Nephron progenitor cell (in vitro differentiated cells): ENCODE data around the gene ANXA7.
A peak's percentile ranks its signal among the peaks of the same experiment; 100 is the strongest.

ENCODE experiments used
- DNase-seq: peaks from one replicate; pipeline ENCODE4 v3.0.0; 2021
- H3K27ac Mint-ChIP-seq: 2 replicates; pipeline ENCODE4 v1.8.0; 2021; ENCODE audit warnings: mild to moderate bottlenecking, moderate library complexity, mixed read lengths
- H3K27me3 Mint-ChIP-seq: 2 replicates; pipeline ENCODE4 v1.8.0; 2021; ENCODE audit warnings: mild to moderate bottlenecking, low read depth, mixed read lengths; ENCODE audit not compliant: poor library complexity
- H3K36me3 Mint-ChIP-seq: 2 replicates; pipeline ENCODE4 v1.8.0; 2021; ENCODE audit warnings: low read depth, mixed read lengths
- H3K4me1 Mint-ChIP-seq: 2 replicates; pipeline ENCODE4 v1.8.0; 2021; ENCODE audit warnings: mixed read lengths
- H3K4me3 Mint-ChIP-seq: 2 replicates; pipeline ENCODE4 v1.8.0; 2021; ENCODE audit warnings: mild to moderate bottlenecking, moderate library complexity, mixed read lengths
- H3K9me3 Mint-ChIP-seq: 2 replicates; pipeline ENCODE4 v1.8.0; 2021; ENCODE audit warnings: mild to moderate bottlenecking, moderate library complexity, mixed read lengths
- CTCF ChIP-seq: fragments of 200-600 bp; sonication (generic); IDR thresholded peaks from 2 replicates; pipeline ENCODE4 v1.5.0; 2021; ENCODE audit warnings: antibody characterized with exemption

The ANXA7 gene

DNA sequence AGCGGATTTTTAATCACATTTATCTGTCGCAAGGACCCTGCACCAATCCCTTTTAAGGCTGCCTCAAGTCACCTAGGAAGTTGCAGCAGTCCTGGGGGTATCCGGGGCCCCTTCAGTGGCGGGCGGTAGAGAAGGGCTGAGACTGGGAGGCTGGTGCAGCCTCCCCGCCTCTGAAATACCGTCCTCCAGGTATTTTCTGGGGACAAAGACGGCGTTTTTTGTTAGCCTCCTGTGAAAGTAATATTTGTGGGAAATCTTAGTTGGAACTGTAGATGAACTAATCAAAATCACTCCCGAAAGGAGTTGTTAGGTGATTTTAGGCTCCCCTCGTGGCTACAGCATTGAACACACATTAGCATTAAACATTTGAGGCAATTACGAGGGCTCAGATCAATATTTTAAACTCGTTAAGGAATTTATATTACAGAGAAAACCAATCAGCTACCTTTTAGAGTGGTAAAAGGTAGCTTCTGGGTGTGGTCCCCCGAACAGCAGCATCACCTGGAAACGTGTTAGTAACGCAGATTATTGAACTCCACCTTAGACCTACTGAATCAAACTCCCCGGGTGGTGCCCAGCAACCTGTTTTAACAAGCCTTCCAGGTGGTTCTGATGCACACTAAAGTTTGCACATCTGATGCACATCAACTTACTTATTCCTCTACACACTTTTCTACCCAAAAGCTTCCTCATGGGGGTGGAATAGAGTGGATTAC, 530 bp upstream of the ANXA7 start:
- Mint-ChIP-seq H3K4me3 (peak overlapping the region; percentile 93), H3K4me1 (peaks cover 22% of the 10 kb centered on the region), H3K27ac (no peak overlapping the region), H3K9me3 (no peaks in the 10 kb centered on the region), H3K36me3 (no peaks in the 10 kb centered on the region), H3K27me3 (peaks cover 17% of the 10 kb centered on the region)
- no peak for TF ChIP-seq CTCF
- DNase-seq = no peak

DNA sequence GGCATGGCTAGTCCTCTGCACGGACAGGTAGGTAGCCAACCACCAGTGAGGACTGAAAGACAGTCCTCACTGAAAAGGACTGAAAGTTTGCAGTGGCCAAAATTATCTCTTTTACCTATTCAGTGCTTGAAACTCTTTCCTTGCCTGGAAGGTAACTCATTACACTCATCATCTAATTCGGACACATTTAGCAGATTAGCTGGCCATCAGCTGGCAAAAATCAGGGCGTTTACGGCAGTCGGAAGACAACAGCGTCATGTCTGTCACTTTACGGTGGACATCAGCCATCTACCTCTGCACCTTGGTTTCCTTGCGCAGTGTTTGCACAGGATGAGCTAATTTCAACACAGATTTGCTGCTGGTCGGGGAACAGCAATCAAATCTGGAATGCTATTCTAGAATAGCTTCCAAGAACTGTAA, 740 bp downstream of the ANXA7 start:
- no peaks in the 10 kb centered on the region for H3K9me3 Mint-ChIP-seq
- peak overlapping the region; percentile 93 for H3K4me3 Mint-ChIP-seq
- no peak for TF ChIP-seq CTCF
- peak overlapping the region; percentile 75 for H3K27ac Mint-ChIP-seq
- DNase-seq = peak; percentile 26
- peaks cover 17% of the 10 kb centered on the region for H3K27me3 Mint-ChIP-seq
- peaks cover under 1% of the 10 kb centered on the region for H3K36me3 Mint-ChIP-seq
- peaks cover 24% of the 10 kb centered on the region for H3K4me1 Mint-ChIP-seq

DNA sequence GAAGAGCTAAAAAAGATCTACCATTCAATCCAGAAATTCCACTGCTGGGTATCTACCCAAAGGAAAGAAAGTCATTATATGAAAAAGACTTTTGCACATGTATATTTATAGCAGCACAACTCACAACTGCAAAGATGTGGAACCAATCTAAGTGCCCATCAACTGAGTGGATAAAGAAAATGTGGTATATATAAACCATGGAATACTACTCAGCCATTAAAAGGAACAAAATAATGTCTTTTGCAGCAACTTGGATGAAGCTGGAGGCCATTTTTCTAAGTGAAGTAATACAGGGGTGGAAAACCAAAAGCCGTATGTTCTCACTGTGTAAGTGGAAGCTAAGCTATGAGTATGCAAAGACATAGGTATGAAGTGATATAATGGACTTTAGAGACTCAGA, 3.0 kb downstream of the ANXA7 start:
- Mint-ChIP-seq H3K27me3 (peaks cover 17% of the 10 kb centered on the region), H3K4me3 (no peak overlapping the region), H3K9me3 (no peaks in the 10 kb centered on the region), H3K4me1 (peaks cover 31% of the 10 kb centered on the region), H3K27ac (no peak overlapping the region), H3K36me3 (peaks cover 8% of the 10 kb centered on the region)
- no peak for TF ChIP-seq CTCF
- DNase-seq = no peak

- Mint-ChIP-seq H3K36me3 (peaks cover 8% of the 10 kb centered on the region), H3K9me3 (no peaks in the 10 kb centered on the region), H3K4me1 (peaks cover 18% of the 10 kb centered on the region), H3K4me3 (no peak overlapping the region), H3K27me3 (peaks cover under 1% of the 10 kb centered on the region), H3K27ac (no peak overlapping the region)
- TF ChIP-seq CTCF = no peak
- no peak for DNase-seq
These were observed 4.8 kb downstream of the ANXA7 start for GRCh38 chr10:73408978-73409521.

DNA sequence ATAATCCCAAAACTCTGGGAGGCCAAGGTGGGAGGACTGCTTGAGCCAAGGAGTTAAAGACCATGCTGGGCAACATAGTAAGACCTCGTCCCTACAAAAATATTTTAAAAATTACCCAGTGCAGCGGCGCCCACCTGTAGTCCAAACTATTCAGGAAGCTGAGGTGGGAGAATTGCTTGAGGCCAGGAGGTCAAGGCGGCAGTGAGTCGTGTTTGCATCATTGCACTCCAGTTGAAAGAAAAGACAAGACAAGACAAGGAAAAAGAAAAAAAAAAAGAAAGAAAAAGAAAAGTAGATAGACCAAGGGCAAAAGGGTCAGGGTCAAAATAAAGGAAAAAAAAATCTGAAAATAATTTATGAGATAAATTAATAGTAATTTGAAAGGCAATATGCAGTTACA, 5.8 kb downstream of the ANXA7 start:
- H3K36me3 Mint-ChIP-seq = peaks cover 8% of the 10 kb centered on the region
- peaks cover 15% of the 10 kb centered on the region for H3K4me1 Mint-ChIP-seq
- no peaks in the 10 kb centered on the region for H3K27me3 Mint-ChIP-seq
- H3K4me3 Mint-ChIP-seq = no peak overlapping the region
- no peaks in the 10 kb centered on the region for H3K9me3 Mint-ChIP-seq
- no peak for DNase-seq
- H3K27ac Mint-ChIP-seq = no peak overlapping the region
- no peak for TF ChIP-seq CTCF

GRCh38 chr10:73407495-73407894, 6.4 kb downstream of the ANXA7 start:
- TF ChIP-seq CTCF = no peak
- no peaks in the 10 kb centered on the region for H3K9me3 Mint-ChIP-seq
- H3K27me3 Mint-ChIP-seq = no peaks in the 10 kb centered on the region
- peaks cover 8% of the 10 kb centered on the region for H3K36me3 Mint-ChIP-seq
- no peak overlapping the region for H3K4me3 Mint-ChIP-seq
- no peak overlapping the region for H3K27ac Mint-ChIP-seq
- DNase-seq = no peak
- peaks cover 9% of the 10 kb centered on the region for H3K4me1 Mint-ChIP-seq
